ENCODE measurements around the gene ANKDD1A. TPM values are rescaled to one million over a fixed set of nuclear protein-coding genes. Genes with fewer than 3 reads are reported as not detected.

ANKDD1A gene
- polyA plus RNA-seq, 3 donors: 0.49 to 3.5 (median 0.90) TPM

- no peak for DNase-seq
- Mint-ChIP-seq H3K36me3 (peaks cover 67 to 91% of the 10 kb centered on the region in 2 donors), H3K9me3 (no peaks in the 10 kb centered on the region), H3K27ac (no peak overlapping the region), H3K4me1 (peaks cover 5% of the 10 kb centered on the region), H3K27me3 (ENCODE audit: low read depth in 3 of 3) (no peaks in the 10 kb centered on the region), H3K4me3 (no peak overlapping the region)
- no peak for TF ChIP-seq CTCF (IDR thresholded peaks at IDR 0.05)
- no CpG with 5 or more reads among the region's 5 CpGs for WGBS (ENCODE audit: insufficient coverage)
- peaks cover 16% of the 10 kb centered on the region for H3K79me2 ChIP-seq (ENCODE audit: insufficient read depth, low read length)
- H3K9me3 ChIP-seq (replicated peaks in 1 of 2; ENCODE audit: control insufficient read depth in 1 of 2, insufficient read depth in 1 of 2, low read length in 2 of 2): no peaks in the 10 kb centered on the region
- peaks cover 80 to 94% of the 10 kb centered on the region in 2 donors for H3K36me3 ChIP-seq (replicated peaks in 1 of 2; ENCODE audit: control insufficient read depth in 1 of 2, insufficient read depth in 2 of 2, low read length in 2 of 2)
- no peak overlapping the region for H2AFZ ChIP-seq (ENCODE audit: insufficient read depth, low read depth, low read length, poor library complexity, severe bottlenecking)
- intact Hi-C loops (cut with micrococcal nuclease): no loop called here
- no peak overlapping the region for H3K9ac ChIP-seq (ENCODE audit: insufficient read depth, low read length, poor library complexity, severe bottlenecking)
- H3K4me1 ChIP-seq (ENCODE audit: control insufficient read depth in 1 of 2, insufficient read depth in 2 of 2, low read length in 2 of 2): peaks cover 0 to 3% of the 10 kb centered on the region in 2 donors
- no peak overlapping the region for H3K4me2 ChIP-seq (replicated peaks; ENCODE audit: extremely low read depth, low read length, poor library complexity, severe bottlenecking)
- no peak overlapping the region for H3K27ac ChIP-seq (ENCODE audit: low read depth in 1 of 2, low read length in 2 of 2)
- H4K20me1 ChIP-seq (ENCODE audit: insufficient read depth, low read length): peaks cover 43% of the 10 kb centered on the region
- no peak overlapping the region for H3K4me3 ChIP-seq (replicated peaks in 1 of 3; ENCODE audit: low read depth in 2 of 3, low read length in 3 of 3)
- no peaks in the 10 kb centered on the region for H3K27me3 ChIP-seq (ENCODE audit: control insufficient read depth in 2 of 2, insufficient read depth in 2 of 2, low read length in 2 of 2)
Observed at GRCh38 chr15:64975390-64975789, 63.7 kb downstream of the ANKDD1A start.

- H3K27ac Mint-ChIP-seq: peak overlapping the region in 5 of 7 donors; percentile 1 to 73 (median 19)
- 93% methylated on average over 5 of the region's 7 CpGs for WGBS (ENCODE audit: insufficient coverage)
- Histone ChIP-seq H3K27ac (ENCODE audit: low read depth in 1 of 2, low read length in 2 of 2) (peak overlapping the region in 1 of 2 donors; percentile 50), H3K79me2 (ENCODE audit: insufficient read depth, low read length) (peaks cover 49% of the 10 kb centered on the region), H3K4me2 (replicated peaks; ENCODE audit: extremely low read depth, low read length, poor library complexity, severe bottlenecking) (no peak overlapping the region), H3K4me3 (replicated peaks in 1 of 3; ENCODE audit: low read depth in 2 of 3, low read length in 3 of 3) (no peak overlapping the region), H3K4me1 (ENCODE audit: control insufficient read depth in 1 of 2, insufficient read depth in 2 of 2, low read length in 2 of 2) (peaks cover 9 to 12% of the 10 kb centered on the region in 2 donors), H3K9me3 (replicated peaks in 1 of 2; ENCODE audit: control insufficient read depth in 1 of 2, insufficient read depth in 1 of 2, low read length in 2 of 2) (no peaks in the 10 kb centered on the region), H4K20me1 (ENCODE audit: insufficient read depth, low read length) (peaks cover 33% of the 10 kb centered on the region), H3K36me3 (replicated peaks in 1 of 2; ENCODE audit: control insufficient read depth in 1 of 2, insufficient read depth in 2 of 2, low read length in 2 of 2) (peaks cover 71 to 84% of the 10 kb centered on the region in 2 donors), H3K9ac (ENCODE audit: insufficient read depth, low read length, poor library complexity, severe bottlenecking) (no peak overlapping the region), H3K27me3 (ENCODE audit: control insufficient read depth in 2 of 2, insufficient read depth in 2 of 2, low read length in 2 of 2) (no peaks in the 10 kb centered on the region), H2AFZ (ENCODE audit: insufficient read depth, low read depth, low read length, poor library complexity, severe bottlenecking) (no peak overlapping the region)
- no peaks in the 10 kb centered on the region for H3K27me3 Mint-ChIP-seq (ENCODE audit: low read depth in 3 of 3)
- DNase-seq: no peak
- H3K4me3 Mint-ChIP-seq: no peak overlapping the region
- peaks cover 13% of the 10 kb centered on the region for H3K4me1 Mint-ChIP-seq
- no peaks in the 10 kb centered on the region for H3K9me3 Mint-ChIP-seq
- H3K36me3 Mint-ChIP-seq: peaks cover 63 to 82% of the 10 kb centered on the region in 2 donors
- intact Hi-C loops (cut with micrococcal nuclease): no loop called here
- TF ChIP-seq CTCF (IDR thresholded peaks at IDR 0.05): no peak
Observed at GRCh38 chr15:64979252-64979710, 67.6 kb downstream of the ANKDD1A start.

All from CD14-positive monocyte (primary cell).